ENCODE measurements around the gene ATP9A. TPM values are rescaled to one million over a fixed set of nuclear protein-coding genes. Genes with fewer than 3 reads are reported as not detected.

Gene ATP9A
- total RNA-seq, 2 experiments from 2014 or later: 0.05 TPM; not detected in 1

- POLR2A ChIA-PET: no interaction called here
- H3K27ac Mint-ChIP-seq: no peak overlapping the region
Observed at GRCh38 chr20:51600950-51601349, 167.2 kb downstream of the ATP9A start.

GRCh38 chr20:51600016-51600420 lies 168.2 kb downstream of the ATP9A start:
- H3K9me3 Mint-ChIP-seq (ENCODE audit: insufficient read depth): no peaks in the 10 kb centered on the region
- no peaks in the 10 kb centered on the region for H3K36me3 Mint-ChIP-seq (ENCODE audit: low read depth)
- peaks cover 19% of the 10 kb centered on the region for H3K4me1 Mint-ChIP-seq (ENCODE audit: low read depth)
- H3K4me3 Mint-ChIP-seq: no peak overlapping the region
- H3K27me3 Mint-ChIP-seq (ENCODE audit: low read depth): peaks cover 4% of the 10 kb centered on the region
- no peak for ATAC-seq
- H3K27ac Mint-ChIP-seq: no peak overlapping the region
- ChIA-PET POLR2A (no interaction called here), CTCF (interaction anchor here (1.2 kb wide), 1 partner anchor 214 kb away, joined by 4 read pairs; no protein-coding TSS in a partner anchor)
- DNase-seq: no peak

More at GRCh38 chr20:51600950-51601349, 167.2 kb downstream of the ATP9A start:
- CTCF ChIA-PET: interaction anchor here (1.1 to 1.2 kb wide), 2 partner anchors 67 to 215 kb away, joined by 3 to 4 read pairs; no protein-coding TSS in a partner anchor
- Mint-ChIP-seq H3K4me1 (ENCODE audit: low read depth) (peaks cover 13% of the 10 kb centered on the region), H3K9me3 (ENCODE audit: insufficient read depth) (no peaks in the 10 kb centered on the region), H3K4me3 (no peak overlapping the region), H3K27me3 (ENCODE audit: low read depth) (peaks cover 4% of the 10 kb centered on the region), H3K36me3 (ENCODE audit: low read depth) (no peaks in the 10 kb centered on the region)
- DNase-seq (no peak), ATAC-seq (no peak)

- H3K4me3 Mint-ChIP-seq: no peak overlapping the region
Observed at GRCh38 chr20:51598556-51598955, 169.6 kb downstream of the ATP9A start.

GRCh38 chr20:51597389-51598231 lies 170.6 kb downstream of the ATP9A start:
- H3K4me1 Mint-ChIP-seq (ENCODE audit: low read depth): peaks cover 35% of the 10 kb centered on the region
- peaks cover 4% of the 10 kb centered on the region for H3K27me3 Mint-ChIP-seq (ENCODE audit: low read depth)
- no peak overlapping the region for H3K27ac Mint-ChIP-seq
- ATAC-seq (no peak), DNase-seq (no peak)
- POLR2A ChIA-PET: interaction anchor here (0.8 kb wide), 1 partner anchor 193 kb away, joined by 3 read pairs; no protein-coding TSS in a partner anchor
- H3K4me3 Mint-ChIP-seq: no peak overlapping the region
- no peaks in the 10 kb centered on the region for H3K9me3 Mint-ChIP-seq (ENCODE audit: insufficient read depth)
- CTCF ChIA-PET: interaction anchor here (0.6 to 6.3 kb wide), 12 partner anchors 14 to 610 kb away, joined by 3 to 89 read pairs (median 5); partner anchors contain the start of gene NFATC2
- no peaks in the 10 kb centered on the region for H3K36me3 Mint-ChIP-seq (ENCODE audit: low read depth)

More at GRCh38 chr20:51598556-51598955, 169.6 kb downstream of the ATP9A start:
- ATAC-seq (no peak), DNase-seq (no peak)
- no peaks in the 10 kb centered on the region for H3K36me3 Mint-ChIP-seq (ENCODE audit: low read depth)
- no peaks in the 10 kb centered on the region for H3K9me3 Mint-ChIP-seq (ENCODE audit: insufficient read depth)
- ChIA-PET CTCF (interaction anchor here (1.1 to 6.3 kb wide), 2 partner anchors 213 to 227 kb away, joined by 3 to 89 read pairs; no protein-coding TSS in a partner anchor), POLR2A (no interaction called here)
- no peak overlapping the region for H3K27ac Mint-ChIP-seq
- H3K27me3 Mint-ChIP-seq (ENCODE audit: low read depth): peaks cover 4% of the 10 kb centered on the region
- H3K4me1 Mint-ChIP-seq (ENCODE audit: low read depth): peaks cover 33% of the 10 kb centered on the region

GRCh38 chr20:51596668-51597388 lies 171.4 kb downstream of the ATP9A start:
- H3K4me1 Mint-ChIP-seq (ENCODE audit: low read depth): peaks cover 35% of the 10 kb centered on the region
- no peaks in the 10 kb centered on the region for H3K9me3 Mint-ChIP-seq (ENCODE audit: insufficient read depth)
- no peak overlapping the region for H3K4me3 Mint-ChIP-seq
- peaks cover 4% of the 10 kb centered on the region for H3K27me3 Mint-ChIP-seq (ENCODE audit: low read depth)
- H3K36me3 Mint-ChIP-seq (ENCODE audit: low read depth): no peaks in the 10 kb centered on the region
- ChIA-PET CTCF (interaction anchor here (0.6 to 6.3 kb wide), 13 partner anchors 13 to 609 kb away, joined by 3 to 89 read pairs (median 5); partner anchors contain the start of gene NFATC2), POLR2A (interaction anchor here (0.8 to 1.6 kb wide), 2 partner anchors 55 to 192 kb away, joined by 3 to 4 read pairs; no protein-coding TSS in a partner anchor)
- ATAC-seq: no peak
- no peak for DNase-seq
- no peak overlapping the region for H3K27ac Mint-ChIP-seq

- ATAC-seq (no peak), DNase-seq (no peak)
- Mint-ChIP-seq H3K4me3 (no peak overlapping the region), H3K27ac (peak overlapping the region; percentile 36), H3K36me3 (ENCODE audit: low read depth) (no peaks in the 10 kb centered on the region), H3K9me3 (ENCODE audit: insufficient read depth) (no peaks in the 10 kb centered on the region), H3K4me1 (ENCODE audit: low read depth) (peaks cover 35% of the 10 kb centered on the region), H3K27me3 (ENCODE audit: low read depth) (peaks cover 4% of the 10 kb centered on the region)
- ChIA-PET CTCF (interaction anchor here (0.7 to 6.3 kb wide), 41 partner anchors 9 to 608 kb away, joined by 3 to 89 read pairs (median 5); partner anchors contain the start of gene NFATC2), POLR2A (interaction anchor here (1.1 to 1.6 kb wide), 2 partner anchors 54 to 209 kb away, joined by 3 to 4 read pairs; no protein-coding TSS in a partner anchor)
Observed at GRCh38 chr20:51595744-51596143, 172.4 kb downstream of the ATP9A start.

DNA sequence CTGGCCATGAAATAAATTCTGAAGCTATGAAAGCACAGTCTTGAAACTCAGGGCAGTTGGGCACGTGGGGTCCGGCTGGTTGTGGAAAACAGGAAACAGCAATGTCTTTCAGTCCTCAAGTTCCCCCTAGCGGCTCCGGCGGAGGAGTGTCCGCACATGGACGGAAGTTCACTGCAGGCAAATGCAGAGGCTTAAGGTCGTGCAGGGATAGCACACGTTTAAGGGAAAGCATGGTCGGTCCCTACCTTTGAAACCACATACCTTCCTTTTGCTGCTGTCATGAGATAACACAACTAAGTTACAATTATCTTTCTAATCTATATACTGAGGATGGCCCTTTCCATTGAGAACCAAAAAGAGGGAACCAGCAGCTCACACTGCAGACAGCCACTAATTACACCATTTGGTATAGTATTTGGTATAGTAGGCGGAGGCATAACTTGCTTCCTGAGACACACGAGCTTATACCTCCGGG lies 173.1 kb downstream of the ATP9A start:
- Mint-ChIP-seq H3K27me3 (ENCODE audit: low read depth) (peaks cover 4% of the 10 kb centered on the region), H3K9me3 (ENCODE audit: insufficient read depth) (no peaks in the 10 kb centered on the region), H3K4me1 (ENCODE audit: low read depth) (peaks cover 35% of the 10 kb centered on the region), H3K4me3 (no peak overlapping the region), H3K36me3 (ENCODE audit: low read depth) (no peaks in the 10 kb centered on the region), H3K27ac (peak overlapping the region; percentile 72)
- ATAC-seq: peak; percentile 100
- ChIA-PET CTCF (interaction anchor here (0.6 to 6.3 kb wide), 57 partner anchors 9 to 607 kb away, joined by 3 to 89 read pairs (median 4); partner anchors contain the start of gene NFATC2), POLR2A (interaction anchor here (1.1 to 1.2 kb wide), 4 partner anchors 52 to 209 kb away, joined by 3 to 6 read pairs (median 3); partner anchors contain the start of gene NFATC2)
- DNase-seq: peak; percentile 88

GRCh38 chr20:51594236-51595057 lies 173.7 kb downstream of the ATP9A start:
- Mint-ChIP-seq H3K27me3 (ENCODE audit: low read depth) (no peaks in the 10 kb centered on the region), H3K36me3 (ENCODE audit: low read depth) (no peaks in the 10 kb centered on the region), H3K27ac (peak overlapping the region; percentile 72), H3K4me3 (no peak overlapping the region), H3K4me1 (ENCODE audit: low read depth) (peaks cover 35% of the 10 kb centered on the region), H3K9me3 (ENCODE audit: insufficient read depth) (no peaks in the 10 kb centered on the region)
- CTCF ChIA-PET: interaction anchor here (0.6 to 6.3 kb wide), 48 partner anchors 8 to 607 kb away, joined by 3 to 89 read pairs (median 5); partner anchors contain the start of gene NFATC2
- ATAC-seq (no peak), DNase-seq (no peak)
- POLR2A ChIA-PET: interaction anchor here (1.1 to 1.2 kb wide), 4 partner anchors 52 to 208 kb away, joined by 3 to 6 read pairs (median 3); partner anchors contain the start of gene NFATC2

GRCh38 chr20:51593584-51593983 lies 174.6 kb downstream of the ATP9A start:
- Mint-ChIP-seq H3K36me3 (ENCODE audit: low read depth) (no peaks in the 10 kb centered on the region), H3K4me3 (no peak overlapping the region), H3K27ac (no peak overlapping the region), H3K27me3 (ENCODE audit: low read depth) (no peaks in the 10 kb centered on the region), H3K4me1 (ENCODE audit: low read depth) (peaks cover 35% of the 10 kb centered on the region), H3K9me3 (ENCODE audit: insufficient read depth) (no peaks in the 10 kb centered on the region)
- ATAC-seq: no peak
- POLR2A ChIA-PET: interaction anchor here (0.6 kb wide), 1 partner anchor 131 kb away, joined by 3 read pairs; no protein-coding TSS in a partner anchor
- no peak for DNase-seq
- CTCF ChIA-PET: interaction anchor here (3.4 to 6.3 kb wide), 2 partner anchors 29 to 208 kb away, joined by 13 to 89 read pairs; no protein-coding TSS in a partner anchor

- POLR2A ChIA-PET: no interaction called here
- DNase-seq: no peak
- no peaks in the 10 kb centered on the region for H3K9me3 Mint-ChIP-seq (ENCODE audit: insufficient read depth)
- H3K27ac Mint-ChIP-seq: no peak overlapping the region
- CTCF ChIA-PET: interaction anchor here (1.4 to 6.3 kb wide), 2 partner anchors 51 to 207 kb away, joined by 3 to 89 read pairs; partner anchors contain the start of gene NFATC2
- H3K4me1 Mint-ChIP-seq (ENCODE audit: low read depth): peaks cover 31% of the 10 kb centered on the region
- H3K27me3 Mint-ChIP-seq (ENCODE audit: low read depth): no peaks in the 10 kb centered on the region
- H3K4me3 Mint-ChIP-seq: no peak overlapping the region
- ATAC-seq: no peak
- no peaks in the 10 kb centered on the region for H3K36me3 Mint-ChIP-seq (ENCODE audit: low read depth)
Observed at GRCh38 chr20:51592564-51592963, 175.6 kb downstream of the ATP9A start.
